Activated T-cell treated with anti-CD3 and anti-CD28 coated beads for 24 hours (primary cell): ENCODE measurements around the gene E2F1.
"Not testable (repeated sequence)": the region's sequence is repeated elsewhere in the genome, so short reads cannot be mapped to it uniquely, and the experiment has no call there.

Experiments used
- DNase-seq: peaks from one replicate; pipeline ENCODE4 v3.0.0-alpha.2; 2020; ENCODE audit warnings: low read depth

The E2F1 gene

DNA sequence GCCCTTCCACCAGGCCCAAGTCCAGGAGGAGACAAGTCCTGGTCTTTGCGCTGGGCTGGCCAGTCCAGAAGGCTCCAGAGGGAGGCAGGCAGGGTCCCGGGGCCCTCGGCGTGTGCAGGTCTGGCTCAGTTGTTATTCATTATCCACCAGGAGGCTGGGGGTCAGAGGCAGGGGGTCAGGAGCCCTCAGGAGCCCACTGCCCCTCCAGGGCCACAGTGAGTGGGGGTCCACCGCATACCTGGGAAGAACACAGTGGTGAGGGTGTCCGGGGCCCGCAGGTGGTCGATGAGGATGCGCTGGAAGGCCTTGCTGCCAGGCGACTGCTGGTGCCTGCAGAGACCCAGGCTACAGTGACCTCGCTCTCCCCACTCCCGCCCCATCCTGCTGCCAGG is 28.5 kb downstream of the E2F1 start:
- DNase-seq, result no peak

DNA sequence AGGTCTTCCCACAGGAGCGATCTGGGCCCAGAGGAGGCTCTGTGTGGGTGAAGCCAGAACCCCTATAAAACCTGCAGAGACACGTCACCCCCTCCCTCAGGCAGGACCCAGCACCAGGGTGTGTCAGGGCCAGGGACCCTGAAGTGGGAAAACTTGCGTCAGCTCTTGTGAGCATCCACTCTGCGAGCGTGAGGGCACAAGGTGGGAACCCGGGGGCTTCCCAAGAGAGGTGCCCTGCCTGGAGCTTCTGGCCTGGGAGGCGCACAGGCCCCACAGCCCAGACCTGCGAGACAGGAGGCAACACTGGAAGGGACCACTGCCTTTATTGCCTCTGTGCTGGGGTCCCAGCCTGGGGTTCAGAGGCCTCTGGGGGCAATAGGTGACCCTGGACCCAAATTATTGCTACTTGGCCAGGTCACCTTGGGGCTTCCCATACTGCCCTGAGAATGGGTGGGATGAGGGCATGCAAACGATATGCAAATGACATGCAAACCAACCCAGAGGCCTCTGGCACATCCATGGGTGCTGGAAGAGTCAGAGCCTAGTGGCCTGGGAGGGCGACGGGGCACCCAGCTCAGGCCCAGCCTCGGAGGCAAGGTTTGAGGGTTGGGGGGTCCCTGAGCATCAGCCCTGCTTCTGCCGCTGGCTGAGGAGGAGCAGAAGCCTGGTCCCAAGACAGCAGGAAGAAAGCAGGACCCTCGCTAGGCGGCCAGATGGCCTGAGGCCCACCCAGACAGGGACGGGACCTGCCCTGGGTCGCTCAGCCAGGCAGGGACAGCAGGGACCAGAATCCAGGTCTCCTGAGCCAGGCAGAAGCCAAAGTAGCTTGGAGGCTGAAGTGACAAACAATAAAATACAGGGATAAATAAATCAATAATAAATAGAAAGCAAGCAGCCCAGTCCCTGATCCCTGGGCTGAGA is 29.1 kb downstream of the E2F1 start:
- no peak for DNase-seq

DNA sequence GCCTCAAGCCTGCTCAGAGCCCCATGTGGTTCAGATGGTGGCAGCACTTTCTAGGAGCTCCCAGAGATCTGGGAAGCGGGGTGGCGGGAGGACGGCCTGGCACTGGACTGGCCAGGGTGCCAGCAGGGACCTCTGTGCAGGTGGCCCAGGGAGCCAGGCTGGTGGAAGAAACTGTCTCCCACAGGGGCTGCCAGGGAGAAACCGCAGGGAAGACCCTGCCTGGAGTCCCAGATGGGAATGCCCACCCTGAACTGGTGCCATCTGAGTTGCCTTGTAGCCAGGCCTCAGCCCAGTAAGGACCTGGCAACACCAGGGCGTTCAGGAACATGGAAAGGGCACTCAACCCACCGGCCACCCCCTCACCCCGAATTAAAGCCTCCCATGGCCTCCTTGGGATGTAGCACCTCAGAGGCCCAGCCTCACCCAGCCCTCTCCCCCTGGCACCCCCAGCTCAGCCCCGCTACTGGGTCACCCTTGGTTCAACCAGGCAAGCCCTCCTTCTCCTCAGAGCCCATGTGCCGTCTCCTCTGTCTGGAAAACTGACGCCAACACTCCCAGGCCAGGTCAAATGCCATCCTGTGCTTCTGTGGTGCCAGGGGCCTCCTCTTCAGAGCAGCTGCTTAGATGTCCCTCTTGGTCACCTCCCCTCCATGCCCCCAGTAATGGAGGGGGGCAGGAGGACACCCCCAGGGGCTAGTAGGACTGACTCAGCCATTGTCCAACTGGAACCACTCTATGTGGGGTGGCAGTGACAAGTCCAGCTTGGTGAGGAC is 30.0 kb downstream of the E2F1 start:
- no peak for DNase-seq

DNA sequence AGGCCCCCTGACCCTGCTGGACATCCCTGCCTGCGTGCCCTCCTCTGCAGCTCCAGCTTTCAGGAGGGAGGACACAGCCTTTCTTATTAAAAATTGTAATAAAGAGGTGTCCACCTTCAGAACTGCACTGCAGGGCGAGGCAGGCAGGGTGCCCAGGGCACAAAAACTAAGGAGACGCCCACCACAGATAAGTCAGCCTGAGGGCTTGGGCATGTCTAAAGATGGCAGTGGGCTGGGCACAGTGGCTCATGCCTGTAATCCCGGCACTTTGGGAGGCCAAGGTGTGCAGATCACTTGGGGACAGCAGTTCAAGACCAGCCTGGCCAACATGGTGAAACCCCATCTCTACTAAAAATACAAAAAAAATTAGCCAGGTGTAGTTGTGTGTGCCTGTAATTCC is 31.0 kb downstream of the E2F1 start:
- DNase-seq, result no peak

DNA sequence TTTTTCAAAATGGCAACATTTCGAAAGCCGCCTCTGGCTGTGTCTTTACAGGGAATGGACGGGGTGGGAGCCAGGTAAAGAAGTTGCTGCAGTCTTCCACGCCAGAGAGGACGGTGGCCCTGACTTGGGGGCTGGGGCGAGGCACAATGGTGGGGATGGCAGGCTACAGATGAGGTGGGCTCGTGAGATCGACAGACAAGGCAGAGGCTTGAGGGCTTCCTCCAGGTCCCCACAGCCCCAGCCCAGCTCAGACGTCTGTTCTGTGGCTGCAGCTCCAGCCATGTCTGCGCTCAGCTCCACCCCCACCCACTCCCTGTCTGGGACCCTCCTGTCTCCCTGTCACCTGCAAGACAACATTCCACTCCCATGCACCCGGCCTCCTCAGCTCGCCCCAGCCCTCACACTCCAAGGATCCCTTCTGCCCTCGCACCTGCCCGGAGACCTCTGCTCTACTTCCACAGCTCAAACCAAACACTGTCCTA is 31.5 kb downstream of the E2F1 start:
- DNase-seq, result no peak

DNA sequence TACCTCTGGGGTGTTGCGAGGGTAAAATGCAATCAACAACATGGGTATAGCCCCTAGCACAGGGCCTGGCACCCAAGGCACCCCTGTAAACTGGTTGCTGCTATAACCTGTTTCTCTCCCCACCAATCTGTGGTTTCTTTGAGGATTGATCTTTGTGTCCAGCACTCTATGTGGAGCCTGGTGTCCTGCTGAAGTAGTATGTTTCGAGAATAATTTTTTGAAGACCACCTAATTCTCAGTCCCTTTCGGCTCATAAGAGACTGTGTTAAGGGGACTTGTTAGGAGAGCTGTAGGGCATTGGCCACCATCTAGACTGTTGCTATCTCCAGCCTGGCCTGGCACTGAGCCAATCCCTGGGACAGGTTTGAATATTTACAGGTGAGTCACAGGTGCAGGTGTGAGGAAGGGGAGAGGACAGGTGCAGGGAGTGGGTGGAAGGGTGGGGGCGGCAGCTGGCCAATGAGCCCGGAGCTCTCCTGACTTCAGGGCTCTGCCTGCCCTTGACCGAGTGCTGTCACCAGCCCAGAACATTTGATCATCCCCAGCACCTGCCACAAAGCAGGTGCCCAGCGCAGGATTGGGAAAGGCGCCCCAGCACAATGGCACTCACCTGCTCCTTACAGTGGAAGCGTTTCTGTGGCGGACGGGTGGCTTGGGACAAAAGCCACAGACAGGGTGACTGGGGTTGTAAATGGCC is 32.1 kb downstream of the E2F1 start:
- no peak for DNase-seq

DNA sequence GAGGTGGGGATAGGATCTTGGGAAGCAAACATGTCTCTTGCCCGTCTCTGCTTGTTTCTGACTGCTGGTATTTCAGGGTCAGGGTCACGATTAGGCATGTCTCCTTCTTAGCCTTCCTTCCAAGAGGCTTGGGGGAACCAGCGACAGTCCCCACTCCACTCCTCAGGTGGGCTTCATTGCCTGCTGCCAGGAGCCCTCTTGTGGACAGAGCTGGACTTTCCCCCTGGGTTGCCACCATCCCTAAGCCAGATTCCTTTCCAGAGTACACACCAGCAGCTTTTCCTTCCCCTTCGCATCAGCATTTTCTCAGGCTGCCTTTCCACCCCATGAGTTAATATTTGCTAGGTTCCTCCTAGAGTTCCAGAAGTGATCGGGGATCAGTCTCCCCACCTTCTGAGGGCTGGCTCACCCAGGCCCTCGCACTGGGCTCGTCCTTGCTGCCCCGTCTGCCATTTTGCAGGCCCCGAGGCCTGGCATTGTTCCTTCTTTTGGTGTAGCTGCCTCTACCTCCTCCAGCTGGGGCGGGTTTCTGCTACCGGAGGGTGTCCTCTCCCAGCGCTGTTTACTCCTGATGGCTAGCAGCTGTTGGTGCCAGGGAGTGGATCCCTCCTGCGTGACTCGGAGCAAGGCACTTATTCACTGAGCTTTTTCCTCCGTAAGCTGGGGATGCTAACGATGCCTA is 32.8 kb downstream of the E2F1 start:
- DNase-seq, result peak; percentile 14

DNA sequence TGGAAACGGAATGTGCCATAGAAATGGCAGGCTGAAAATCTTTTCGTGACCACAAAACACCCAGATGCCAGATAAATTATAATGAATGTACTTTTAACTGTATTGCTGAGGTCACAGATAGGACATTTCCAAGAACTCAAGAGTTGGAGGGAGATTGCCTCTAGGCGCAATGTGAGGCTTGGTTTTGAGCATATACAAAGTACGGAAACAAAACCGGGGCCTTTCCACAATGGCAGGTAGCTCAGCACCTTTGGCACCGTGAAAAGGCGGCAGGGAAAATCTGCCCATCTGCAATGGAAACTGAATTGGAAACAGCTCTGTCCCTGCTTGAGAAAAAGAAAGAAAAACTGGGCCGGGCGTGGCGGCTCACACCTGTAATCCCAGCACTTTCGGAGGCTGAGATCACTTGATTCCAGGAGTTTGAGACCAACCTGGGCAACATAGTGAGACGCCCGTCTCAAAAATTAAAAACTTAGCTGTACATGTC is 34.6 kb downstream of the E2F1 start:
- no peak for DNase-seq

DNA sequence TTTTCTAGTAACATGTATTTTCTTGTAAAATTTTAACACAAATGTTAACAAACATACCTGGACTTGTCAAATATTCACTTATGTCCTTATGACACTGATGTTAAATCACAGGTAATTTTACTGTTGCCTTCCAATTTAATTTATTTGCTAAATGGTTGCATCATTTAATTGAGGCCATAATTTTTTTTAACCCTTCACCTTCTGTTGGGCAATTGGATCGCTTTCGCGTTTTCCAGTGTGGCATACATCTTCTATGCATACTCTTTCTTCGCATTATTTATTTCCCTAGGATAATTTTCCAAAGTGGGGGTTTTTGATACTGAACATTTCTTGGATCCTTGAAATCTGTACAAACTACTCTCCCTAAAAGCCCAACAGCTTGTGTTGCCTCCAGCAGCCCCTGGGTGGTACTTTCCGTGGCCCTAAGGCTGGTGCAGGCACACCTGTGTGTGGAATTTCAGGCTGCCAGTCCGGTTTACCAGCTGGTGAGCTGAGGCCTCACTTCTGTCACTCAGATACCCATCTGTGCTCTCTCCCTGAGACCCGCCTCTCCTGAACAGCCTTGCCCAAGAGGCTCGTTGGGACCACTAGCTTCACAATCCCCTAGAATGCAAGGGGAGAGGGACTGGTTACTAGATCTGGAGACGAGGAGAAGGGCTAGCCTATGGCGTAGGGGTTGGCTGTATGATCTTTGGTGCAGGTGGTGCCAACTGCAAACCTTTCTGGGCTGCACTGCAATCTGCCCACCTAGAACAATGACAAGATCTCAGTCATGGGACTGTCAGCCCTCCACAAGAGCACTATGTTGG is 35.2 kb downstream of the E2F1 start:
- no peak for DNase-seq

DNA sequence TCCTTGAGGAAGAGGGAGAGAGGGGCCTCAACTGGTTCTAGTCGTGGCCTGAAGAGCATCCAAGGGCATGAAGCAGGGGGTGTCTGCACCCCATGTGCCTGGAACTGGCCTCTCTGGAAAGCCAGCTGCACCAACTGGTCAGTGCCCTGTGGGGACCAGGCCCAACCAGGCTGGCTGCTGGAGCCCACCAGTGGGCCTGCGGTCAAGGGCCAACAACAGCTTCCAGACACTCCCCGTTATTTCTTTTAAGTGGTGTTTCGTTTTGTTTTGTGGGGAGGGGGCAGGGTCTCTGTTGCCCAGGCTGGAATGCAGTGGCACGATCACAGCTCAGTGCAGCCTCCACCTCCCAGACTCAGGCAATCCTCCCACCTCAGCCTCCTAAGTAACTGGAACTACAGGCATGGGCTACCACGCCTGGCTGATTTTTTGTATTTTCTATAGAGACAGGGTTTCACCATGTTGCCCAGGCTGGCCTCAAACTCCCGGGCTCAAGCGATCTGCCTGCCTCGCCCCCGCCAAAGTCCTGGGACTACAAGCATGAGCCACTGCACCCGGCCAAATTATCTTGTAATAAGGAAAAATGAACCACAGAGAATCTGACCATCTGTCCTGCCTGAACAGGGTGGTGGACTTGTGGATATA is 36.0 kb downstream of the E2F1 start:
- DNase-seq, result no peak

DNA sequence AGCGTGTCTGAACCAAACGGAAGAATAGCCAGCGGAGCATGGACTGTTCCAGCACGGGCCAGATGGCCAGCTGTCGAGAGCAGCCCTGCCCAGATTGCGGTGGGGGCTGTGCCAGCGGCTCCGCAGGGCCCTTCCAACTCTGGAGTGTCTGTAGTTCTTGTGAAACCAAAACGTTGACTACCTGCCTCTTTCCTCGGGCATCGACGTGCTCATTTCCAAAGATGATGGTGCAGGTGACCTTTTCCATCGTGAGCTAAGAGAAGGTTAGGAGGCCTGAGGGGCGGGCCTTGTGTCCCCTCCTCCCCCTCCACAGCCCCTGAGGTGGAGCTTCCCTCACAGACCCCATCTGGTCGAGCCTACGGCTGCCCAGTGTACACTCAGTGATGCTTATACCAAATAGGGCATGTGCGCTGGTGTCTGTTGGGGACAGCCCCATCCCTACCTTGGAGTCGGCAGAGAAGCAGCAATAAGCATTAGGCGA is 36.9 kb downstream of the E2F1 start:
- no peak for DNase-seq

DNA sequence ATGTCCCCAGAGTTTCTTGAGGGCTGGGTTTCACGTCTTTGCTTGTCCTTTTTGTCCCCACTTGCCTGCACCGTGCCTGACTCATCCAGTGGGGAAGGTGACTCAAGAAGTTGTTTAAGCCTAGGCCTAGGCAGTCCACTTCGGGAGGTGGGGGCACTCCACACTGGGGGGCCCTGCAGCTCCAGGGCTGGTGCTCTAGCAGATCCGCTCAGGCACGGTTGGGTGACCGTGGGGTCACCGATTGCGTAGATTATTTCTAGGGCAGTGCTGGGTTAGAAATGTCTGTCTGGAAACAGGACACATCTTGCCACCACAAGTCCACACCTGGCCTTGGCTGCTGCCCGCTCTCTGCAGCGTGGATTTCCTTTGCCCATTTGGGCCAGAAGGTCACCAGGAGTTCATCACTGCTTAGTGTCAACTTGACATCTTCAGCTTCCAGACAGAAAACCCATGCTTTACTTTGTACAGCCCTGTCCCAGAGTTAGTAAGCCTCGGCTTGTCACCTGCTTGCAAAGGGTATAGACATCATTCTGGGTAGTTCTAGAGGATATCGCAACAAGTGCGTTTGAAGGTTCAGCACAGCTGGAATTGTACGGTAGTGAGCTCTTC is 37.7 kb downstream of the E2F1 start:
- DNase-seq, result no peak

DNA sequence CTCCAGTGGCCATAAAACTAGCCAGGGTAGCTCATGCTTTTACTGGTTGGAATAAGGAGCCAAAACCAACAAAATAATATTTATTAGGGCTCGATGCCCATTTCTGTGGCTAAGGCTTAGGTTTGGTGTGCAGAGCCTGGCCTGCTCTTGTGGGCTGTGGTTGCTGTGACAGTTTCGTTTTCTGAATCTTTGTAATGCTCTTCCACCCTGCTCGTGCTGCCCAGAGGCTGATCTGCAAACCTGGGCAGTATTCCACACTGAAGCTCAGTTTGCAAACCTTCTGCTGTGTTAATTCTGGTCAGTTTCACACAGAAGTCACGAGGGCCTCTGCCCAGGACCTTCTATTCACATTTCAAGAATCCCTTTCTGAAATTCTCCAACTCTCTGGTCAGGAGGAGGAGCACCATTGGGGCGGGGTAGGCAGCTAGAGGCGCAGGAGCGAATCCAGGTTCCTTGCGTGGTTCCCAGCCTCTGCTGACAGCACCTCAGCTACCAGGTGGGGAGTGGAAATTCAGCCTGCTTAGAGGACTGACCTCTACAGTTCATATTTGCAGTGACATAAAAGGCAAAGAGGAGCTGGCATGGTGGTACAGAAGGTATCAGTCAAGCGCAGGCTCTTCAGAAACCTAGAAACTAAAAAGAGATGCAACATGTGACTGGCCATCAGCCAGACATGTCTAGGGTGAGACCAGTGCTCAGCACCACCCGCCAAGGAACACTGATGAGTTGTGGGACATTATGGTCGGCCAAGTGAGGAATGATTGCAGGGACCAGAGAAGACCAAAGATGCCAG is 38.4 kb downstream of the E2F1 start:
- DNase-seq, result no peak

DNA sequence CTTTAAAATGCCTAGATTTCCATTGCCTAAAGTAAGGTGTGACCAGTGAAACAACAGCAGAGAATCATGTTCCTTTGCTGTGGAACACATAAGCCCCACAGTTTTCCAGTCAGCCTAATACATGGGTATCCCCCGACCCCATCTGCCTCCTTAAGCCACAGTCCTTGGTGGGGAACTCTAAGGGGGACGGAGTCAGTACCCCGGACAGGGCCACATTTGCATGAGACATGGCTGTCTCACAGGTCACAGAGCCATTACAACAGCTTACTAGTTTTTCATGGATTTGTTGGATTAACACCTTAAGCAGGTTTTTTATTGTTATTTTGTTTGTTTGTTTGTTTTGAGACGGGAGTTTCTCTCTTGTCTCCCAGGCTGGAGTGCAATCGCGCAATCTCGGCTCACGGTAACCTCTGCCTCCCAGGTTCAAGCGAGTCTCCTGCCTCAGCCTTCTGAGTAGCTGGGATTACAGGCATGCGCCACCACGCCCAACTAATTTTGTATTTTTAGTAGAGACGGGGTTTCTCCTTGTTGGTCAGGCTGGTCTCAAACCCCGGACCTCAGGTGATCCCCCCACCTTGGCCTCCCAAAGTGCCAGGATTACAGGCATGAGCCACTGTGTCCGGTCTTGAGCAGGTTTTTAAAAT is 39.1 kb downstream of the E2F1 start:
- DNase-seq, result not testable (repeated sequence)

DNA sequence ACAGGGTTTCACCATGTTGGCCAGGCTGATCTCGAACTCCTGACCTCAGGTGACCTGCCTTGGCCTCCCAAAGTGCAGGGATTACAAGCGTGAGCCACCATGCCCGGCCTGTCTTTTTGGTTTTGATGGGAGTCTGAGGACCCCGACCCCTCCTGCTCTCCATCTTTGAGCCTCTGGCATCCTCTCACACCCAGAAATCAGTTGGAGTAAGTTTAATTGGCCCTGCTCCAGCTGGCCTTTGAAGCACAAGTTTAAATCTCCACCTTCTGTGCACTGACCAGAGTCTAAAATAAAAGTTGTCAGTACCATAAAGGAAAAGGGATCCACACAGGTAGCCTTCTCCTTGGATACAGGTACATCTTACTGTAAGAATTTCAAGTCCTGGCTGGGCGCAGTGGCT is 40.0 kb downstream of the E2F1 start:
- no peak for DNase-seq

DNA sequence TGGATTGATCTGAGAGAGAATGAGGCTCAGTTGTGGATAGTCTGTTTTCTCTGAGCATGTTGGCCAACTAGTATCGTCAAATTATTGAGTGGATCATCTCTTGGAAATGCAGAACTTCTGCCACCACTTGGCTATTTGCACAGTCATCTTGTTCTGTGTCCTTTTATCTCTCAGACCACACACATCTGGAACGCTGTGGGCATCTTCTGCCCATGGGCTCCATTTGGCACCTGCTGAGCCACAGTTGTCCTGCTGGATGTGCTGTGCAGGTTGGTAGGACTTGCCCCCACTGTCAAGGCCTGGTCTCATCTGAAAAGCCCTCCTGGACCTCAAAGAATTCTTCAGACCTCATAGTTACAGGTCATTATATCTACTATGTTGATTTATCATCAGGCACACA is 40.8 kb downstream of the E2F1 start:
- no peak for DNase-seq

DNA sequence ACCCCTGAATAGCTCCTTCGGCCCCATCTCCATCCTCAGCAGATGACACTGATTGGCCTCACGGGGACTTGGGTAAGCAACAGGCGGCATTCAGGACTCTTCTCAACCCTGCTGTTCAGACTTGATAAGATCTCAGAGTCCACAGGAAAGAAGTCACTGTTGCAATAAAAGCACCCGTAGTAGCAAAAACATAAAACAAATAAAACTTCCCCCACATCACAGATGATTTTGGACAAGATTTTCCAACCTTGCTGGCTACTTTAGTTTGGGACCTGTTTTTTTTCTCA is 41.2 kb downstream of the E2F1 start:
- no peak for DNase-seq

DNA sequence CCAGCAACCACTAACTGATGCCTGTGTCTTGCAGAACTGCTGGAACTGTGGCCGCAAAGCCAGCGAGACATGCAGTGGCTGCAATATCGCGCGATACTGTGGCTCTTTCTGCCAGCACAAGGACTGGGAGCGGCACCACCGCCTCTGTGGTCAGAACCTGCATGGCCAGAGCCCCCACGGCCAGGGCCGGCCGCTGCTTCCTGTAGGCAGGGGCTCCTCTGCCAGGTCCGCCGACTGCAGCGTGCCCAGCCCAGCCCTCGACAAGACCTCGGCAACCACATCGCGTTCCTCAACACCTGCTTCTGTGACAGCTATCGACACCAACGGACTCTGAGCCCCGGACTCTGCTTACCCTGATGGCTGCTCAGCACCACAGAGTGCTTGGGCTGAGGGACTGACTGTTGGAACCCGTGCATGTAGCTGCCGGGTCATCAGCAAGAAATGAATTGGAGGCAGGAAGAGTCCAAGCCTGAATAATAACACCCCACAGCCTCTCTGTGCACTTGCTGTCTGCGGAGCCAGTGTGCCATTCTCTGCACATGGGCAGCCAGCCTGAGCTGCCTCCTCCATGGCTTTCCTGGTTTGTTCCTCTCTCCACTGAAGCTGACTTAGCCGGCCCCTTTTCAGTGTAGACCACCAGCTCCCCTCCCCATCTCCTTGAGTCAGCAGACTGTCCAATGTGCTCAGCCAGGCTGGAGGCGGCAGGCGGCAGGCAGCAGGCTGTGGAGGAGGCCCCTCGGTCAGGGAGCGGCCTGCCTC is 41.7 kb downstream of the E2F1 start:
- DNase-seq, result no peak
